HG03045 (cell line): ENCODE results near the gene SOBP.
A peak's percentile ranks its signal among the peaks of the same experiment; 100 is the strongest.

Source experiments
- ATAC-seq: cut with Tn5 transposase; IDR thresholded peaks from one replicate; pipeline ENCODE4 v1.9.1; 2021; ENCODE audit warnings: mild to moderate bottlenecking, moderate library complexity; ENCODE audit not compliant: unreplicated experiment

Gene SOBP

DNA sequence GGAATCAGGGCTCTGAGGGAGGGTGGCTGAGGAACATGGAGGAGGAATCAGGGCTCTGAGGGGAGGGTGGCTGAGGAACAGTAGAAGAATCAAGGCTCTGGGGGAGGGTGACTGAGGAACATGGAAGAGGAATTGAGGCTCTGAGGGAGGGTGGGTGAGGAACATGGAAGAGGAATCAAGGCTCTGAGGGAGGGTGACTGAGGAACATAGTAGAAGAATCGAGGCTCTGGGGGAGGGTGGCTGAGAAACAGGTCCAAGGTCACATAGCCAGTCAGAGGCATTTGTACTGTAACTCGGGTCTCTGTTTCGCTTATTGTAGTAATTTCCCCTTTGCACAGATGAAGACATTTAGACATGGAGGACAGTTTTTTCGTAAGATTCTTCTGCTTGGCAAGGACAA lies 164.8 kb downstream of the SOBP start:
- ATAC-seq, result no peak

GRCh38 chr6:107655245-107655644 lies 165.3 kb downstream of the SOBP start:
- no peak for ATAC-seq

DNA sequence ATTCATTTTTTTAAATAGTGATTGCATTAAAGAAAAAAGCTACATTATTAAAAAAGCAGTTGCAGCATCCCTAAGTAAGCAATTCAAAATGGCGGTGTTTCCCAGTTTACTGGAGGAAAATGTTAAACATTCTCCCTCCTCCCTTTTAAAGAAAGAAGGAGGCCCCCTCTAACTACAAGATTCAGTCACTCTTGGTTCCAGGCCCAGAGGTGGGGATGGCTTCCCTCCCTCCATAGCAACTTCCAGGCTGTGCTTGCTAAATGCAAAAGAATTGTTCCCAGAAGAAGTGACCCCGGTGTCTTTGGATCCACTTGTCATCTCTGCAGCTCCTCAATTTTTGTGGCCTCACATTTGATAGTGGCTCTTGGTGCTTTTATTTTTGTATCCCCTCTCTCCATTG lies 165.9 kb downstream of the SOBP start:
- no peak for ATAC-seq

GRCh38 chr6:107656401-107656800 lies 166.5 kb downstream of the SOBP start:
- no peak for ATAC-seq

GRCh38 chr6:107656883-107657282 lies 167.0 kb downstream of the SOBP start:
- ATAC-seq, result no peak

GRCh38 chr6:107657373-107657754 lies 167.4 kb downstream of the SOBP start:
- no peak for ATAC-seq

DNA sequence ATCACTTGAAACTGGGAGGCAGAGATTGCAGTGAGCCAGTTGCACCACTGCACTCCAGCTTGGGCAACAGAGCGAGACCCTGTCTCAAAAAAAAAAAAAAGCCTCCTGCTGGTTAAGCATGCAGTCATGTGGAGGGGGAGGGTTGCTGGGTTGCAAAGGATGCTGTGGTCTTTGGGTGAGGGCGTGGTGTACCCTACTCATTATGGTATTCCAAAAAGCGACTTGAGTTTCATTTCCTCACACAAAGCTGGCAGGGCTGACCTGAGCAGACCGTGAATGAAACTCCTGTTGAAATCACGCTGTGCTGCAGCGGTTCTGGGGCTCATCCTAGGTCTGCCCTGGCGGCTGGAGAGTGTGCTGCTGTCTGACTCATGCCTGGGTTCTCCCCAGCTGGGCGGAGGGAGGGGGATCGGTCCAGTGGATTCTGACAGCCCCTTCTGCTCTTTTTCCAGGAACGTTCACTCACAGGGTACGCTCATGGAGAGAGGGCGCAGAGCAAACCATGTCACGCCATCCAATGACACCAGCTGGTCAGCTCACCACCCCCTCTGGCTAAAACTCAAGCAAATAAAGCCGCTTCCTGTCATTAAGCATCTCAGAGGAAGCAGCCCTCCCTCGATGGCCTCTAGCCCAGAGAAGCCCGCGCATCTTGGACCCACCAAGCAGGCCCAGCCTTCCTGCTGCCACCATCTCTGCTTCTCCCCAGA lies 168.0 kb downstream of the SOBP start:
- peak; percentile 93 for ATAC-seq

DNA sequence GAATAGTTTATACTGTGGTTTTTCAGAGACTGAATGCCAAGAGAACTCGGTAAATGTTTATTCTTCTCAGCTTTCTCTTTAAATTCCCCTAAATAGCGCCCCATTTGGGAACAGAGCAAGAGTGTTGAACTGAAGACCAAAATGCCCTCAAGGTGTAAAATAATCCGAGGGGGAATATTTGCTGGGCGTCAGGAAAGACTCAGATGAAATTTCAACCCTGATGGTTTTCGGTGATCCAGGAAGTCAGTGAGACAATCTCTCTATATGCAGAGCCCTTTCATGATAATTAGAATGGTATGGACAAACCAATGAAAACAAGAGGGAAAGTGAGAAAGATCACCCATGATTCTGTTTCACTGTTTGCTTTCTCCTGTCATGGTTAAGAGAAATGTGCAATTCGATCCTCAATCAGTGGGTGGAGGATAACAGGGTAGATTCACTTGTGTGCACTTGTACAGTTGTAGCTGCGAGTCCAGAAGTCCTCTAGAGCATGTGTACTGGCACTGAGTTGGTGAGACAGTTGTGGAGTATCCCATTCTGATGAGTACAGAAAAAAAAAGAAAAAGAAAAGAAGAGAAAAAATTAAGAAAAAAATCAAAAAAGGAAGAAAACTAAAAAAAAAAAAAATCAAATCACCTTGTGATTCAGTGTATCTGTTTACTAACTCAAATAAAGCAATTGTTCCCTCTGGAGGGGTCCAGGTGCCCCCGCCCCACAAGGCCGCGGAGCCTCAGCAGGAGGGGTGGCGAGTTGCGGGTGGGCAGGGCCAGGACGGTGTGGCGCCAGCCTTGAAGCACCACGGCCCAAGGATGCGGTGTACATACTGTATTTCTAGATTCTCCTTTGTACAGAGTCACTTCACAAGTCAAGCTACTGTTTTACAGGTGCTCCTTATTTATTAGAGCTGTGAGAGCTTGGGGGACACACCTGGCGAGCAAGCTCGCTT lies 169.3 kb downstream of the SOBP start:
- ATAC-seq, result no peak

DNA sequence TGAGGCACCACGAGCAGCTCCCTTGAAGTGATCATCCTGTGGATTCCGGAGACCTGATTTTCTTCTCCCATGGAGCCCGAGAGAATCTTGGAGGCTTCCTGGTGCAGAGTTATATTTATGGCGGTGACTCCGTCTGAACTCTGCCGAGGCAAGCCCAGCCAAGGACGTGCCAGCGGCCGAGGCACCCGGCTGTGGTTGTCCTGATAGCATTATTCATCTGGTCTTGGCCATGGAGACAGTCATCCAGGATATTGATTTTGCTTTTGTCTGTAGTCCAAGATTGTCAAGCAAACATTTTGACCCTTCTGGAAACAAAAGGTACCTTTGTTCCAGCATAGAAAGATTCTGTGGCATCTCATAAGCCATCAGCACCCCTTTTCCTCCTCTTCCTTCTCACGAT lies 170.9 kb downstream of the SOBP start:
- no peak for ATAC-seq

DNA sequence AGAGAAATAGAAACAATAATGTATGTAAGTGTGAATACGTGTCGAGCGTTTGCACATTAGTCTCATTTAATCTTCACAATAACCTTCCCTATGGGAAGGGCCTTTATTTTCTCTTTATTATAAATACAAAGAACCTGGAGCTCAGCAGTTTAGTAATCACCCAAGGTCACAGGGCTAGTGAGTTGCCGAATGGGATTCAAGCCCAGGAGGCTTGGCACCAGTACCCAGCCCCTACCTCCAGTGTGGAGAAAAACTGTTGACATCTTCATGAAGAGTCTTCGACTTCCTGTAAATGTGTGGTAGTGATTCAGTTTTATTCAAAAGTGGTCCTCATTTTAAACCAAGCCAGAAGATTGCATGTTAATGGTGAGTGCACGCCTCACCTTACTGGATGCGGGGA lies 171.4 kb downstream of the SOBP start:
- no peak for ATAC-seq

- no peak for ATAC-seq
Measured at GRCh38 chr6:107662333-107662732, 172.4 kb downstream of the SOBP start.

- no peak for ATAC-seq
Measured at GRCh38 chr6:107663308-107663707, 173.4 kb downstream of the SOBP start.

DNA sequence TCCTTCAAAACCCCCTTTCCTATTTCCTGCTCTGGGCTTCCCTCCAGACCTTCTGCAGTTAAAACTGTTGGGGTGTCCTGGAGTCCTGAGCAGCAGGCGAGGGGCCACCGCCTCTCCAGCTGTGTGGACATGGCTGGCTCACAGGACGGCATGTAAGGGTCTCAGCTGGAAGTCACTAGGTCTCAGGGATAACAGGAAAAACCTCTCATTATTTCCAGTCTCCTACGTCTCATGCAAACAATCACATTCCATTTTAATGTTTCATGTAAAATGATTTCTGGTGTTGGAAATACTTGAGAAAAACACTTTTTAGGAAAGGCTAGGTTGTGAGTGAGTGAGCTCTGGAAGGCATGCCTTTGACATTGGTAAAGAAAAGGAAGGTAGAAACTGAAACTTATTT lies 175.5 kb downstream of the SOBP start:
- no peak for ATAC-seq

DNA sequence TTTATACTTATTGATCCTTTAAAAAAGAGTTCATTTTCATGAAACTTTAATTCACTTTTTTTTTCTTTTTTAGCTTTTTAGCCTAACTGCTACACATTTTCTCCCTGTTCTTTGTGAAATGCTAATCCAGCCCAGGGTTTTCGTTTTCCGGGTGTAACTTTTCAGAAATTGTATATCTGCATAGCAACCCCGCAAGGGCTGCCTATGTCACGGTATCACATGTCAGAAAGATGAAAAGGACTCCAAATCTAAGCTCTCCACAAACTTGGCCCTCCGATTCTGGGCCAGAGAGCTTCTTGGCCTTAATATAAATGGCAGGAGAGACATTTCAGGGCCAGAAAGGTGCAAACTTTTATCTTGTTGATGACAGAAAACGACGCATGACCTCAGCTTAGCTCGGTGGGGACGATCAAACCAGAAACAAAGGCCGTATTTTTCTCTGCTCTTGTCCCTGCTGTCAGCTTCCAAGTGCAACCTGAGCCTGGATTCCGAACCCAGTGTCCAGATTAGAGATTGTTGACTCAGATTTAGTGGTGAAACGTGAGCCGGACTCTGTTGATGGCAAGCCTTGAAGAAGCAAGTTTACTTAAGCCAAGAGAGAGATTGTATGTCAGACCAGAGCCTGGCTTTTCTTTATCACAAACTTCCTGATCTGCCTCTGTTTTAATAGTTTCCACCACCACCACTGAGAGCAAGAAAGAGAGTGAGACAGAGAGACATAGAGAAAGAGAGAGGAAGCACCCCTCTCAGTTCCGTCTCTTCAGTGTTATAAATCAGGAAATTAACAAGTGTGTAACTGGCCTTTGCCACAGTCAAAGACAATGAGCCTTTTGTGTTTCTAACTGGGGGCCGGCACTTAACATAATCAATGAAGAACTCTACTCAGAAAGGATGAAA lies 176.4 kb downstream of the SOBP start:
- ATAC-seq, result no peak

GRCh38 chr6:107666981-107667601 lies 177.2 kb downstream of the SOBP start:
- no peak for ATAC-seq

DNA sequence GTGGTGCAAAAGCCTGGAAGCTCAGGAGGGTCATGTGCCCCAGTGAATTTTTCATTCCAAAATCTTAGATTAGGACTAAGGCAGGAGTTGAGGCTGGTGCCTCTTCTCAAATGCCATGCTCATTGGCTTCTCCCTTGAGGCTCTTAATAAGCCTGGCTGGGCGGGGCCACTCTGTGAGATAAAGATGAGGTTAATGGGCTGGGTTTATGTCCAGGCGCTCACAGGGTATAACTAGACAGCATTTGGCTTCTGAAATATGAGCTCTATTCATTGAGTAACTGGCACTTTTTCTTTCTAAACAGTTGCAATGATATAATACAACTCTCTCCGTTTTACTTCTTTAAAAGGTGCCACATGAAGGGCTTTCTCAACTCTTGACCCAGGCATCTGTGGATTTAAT lies 177.9 kb downstream of the SOBP start:
- no peak for ATAC-seq

GRCh38 chr6:107668743-107669474 lies 179.0 kb downstream of the SOBP start:
- ATAC-seq, result peak; percentile 87

- no peak for ATAC-seq
Measured at GRCh38 chr6:107670792-107671199, 180.9 kb downstream of the SOBP start.

DNA sequence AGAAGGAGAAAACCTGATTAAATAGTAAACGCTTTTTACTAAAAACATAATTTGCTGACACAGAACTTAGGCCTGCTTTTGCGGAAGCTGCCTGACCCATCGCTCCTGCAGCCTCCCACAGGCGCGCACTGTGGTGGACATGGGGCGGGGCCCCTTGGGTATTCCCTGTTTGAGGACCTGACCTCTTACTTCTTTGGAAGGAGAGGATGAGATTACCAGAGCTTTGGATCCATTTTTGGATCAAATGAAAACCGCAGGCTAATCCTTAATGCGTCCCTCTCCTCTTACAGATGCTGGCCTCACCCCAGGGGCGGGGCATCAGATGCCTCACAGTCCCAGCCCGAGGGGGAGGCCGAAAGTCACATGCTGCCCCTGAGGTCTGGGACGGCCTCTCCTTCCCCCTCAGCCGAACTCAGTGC lies 183.2 kb downstream of the SOBP start:
- no peak for ATAC-seq
